ENCODE measurements around the gene KIR2DL4.
"Not testable (repeated sequence)": the region's sequence is repeated elsewhere in the genome, so short reads cannot be mapped to it uniquely, and the experiment has no call there.

The KIR2DL4 gene

GRCh38 chr19:54804571-54804970, 1.2 kb downstream of the KIR2DL4 start:
- no peak for DNase-seq (ENCODE audit: low read depth)

- DNase-seq (ENCODE audit: low read depth), result no peak
Measured at GRCh38 chr19:54805665-54806515, 2.5 kb downstream of the KIR2DL4 start.

- DNase-seq (ENCODE audit: low read depth), result no peak
Measured at GRCh38 chr19:54806516-54806838, 3.1 kb downstream of the KIR2DL4 start.

GRCh38 chr19:54814571-54814970, 11.2 kb downstream of the KIR2DL4 start:
- DNase-seq (ENCODE audit: low read depth), result not testable (repeated sequence)

GRCh38 chr19:54816251-54816650, 12.8 kb downstream of the KIR2DL4 start, which contains the start of gene KIR3DL1:
KIR3DL1 (plus strand) TSS chr19:54816468.
- not testable (repeated sequence) for DNase-seq (ENCODE audit: low read depth)

GRCh38 chr19:54817670-54818536, 14.5 kb downstream of the KIR2DL4 start:
- no peak for DNase-seq (ENCODE audit: low read depth)

- not testable (repeated sequence) for DNase-seq (ENCODE audit: low read depth)
Measured at GRCh38 chr19:54824416-54824815, 21.0 kb downstream of the KIR2DL4 start.

GRCh38 chr19:54825326-54825725, 21.9 kb downstream of the KIR2DL4 start:
- not testable (repeated sequence) for DNase-seq (ENCODE audit: low read depth)

GRCh38 chr19:54828064-54828463, 24.7 kb downstream of the KIR2DL4 start:
- not testable (repeated sequence) for DNase-seq (ENCODE audit: low read depth)

- not testable (repeated sequence) for DNase-seq (ENCODE audit: low read depth)
Measured at GRCh38 chr19:54832496-54832895, 29.1 kb downstream of the KIR2DL4 start, which contains the start of gene KIR2DS4. KIR2DS4 (plus strand) TSS chr19:54832676.

GRCh38 chr19:54835126-54835525, 31.7 kb downstream of the KIR2DL4 start:
- not testable (repeated sequence) for DNase-seq (ENCODE audit: low read depth)

- DNase-seq (ENCODE audit: low read depth), result not testable (repeated sequence)
Measured at GRCh38 chr19:54837522-54837921, 34.1 kb downstream of the KIR2DL4 start.

GRCh38 chr19:54843171-54843570, 39.8 kb downstream of the KIR2DL4 start:
- DNase-seq (ENCODE audit: low read depth), result not testable (repeated sequence)

- DNase-seq (ENCODE audit: low read depth), result not testable (repeated sequence)
Measured at GRCh38 chr19:54850061-54850640, 46.7 kb downstream of the KIR2DL4 start, which contains the start of gene KIR3DL2. KIR3DL2 (plus strand) TSS chr19:54850443; CDS start chr19:54850476, 33 bp downstream.

- DNase-seq (ENCODE audit: low read depth), result no peak
Measured at GRCh38 chr19:54850930-54851329, 47.5 kb downstream of the KIR2DL4 start.

GRCh38 chr19:54851353-54851752, 47.9 kb downstream of the KIR2DL4 start:
- DNase-seq (ENCODE audit: low read depth), result no peak

GRCh38 chr19:54855241-54855640, 51.8 kb downstream of the KIR2DL4 start:
- DNase-seq (ENCODE audit: low read depth), result not testable (repeated sequence)

- DNase-seq (ENCODE audit: low read depth), result not testable (repeated sequence)
Measured at GRCh38 chr19:54858476-54858875, 55.1 kb downstream of the KIR2DL4 start.

- DNase-seq (ENCODE audit: low read depth), result not testable (repeated sequence)
Measured at GRCh38 chr19:54859421-54859820, 56.0 kb downstream of the KIR2DL4 start.

GRCh38 chr19:54863459-54863858, 60.0 kb downstream of the KIR2DL4 start:
- not testable (repeated sequence) for DNase-seq (ENCODE audit: low read depth)
